Upper lobe of left lung (tissue), 6 donors: ENCODE data around the gene IPO11. TPM values are rescaled to one million over a fixed set of nuclear protein-coding genes. Genes with fewer than 3 reads are reported as not detected.

Source experiments
- ATAC-seq, 2 donors: fragments of 200-7000 bp; cut with Tn5 transposase; one replicate each; pipeline ENCODE4 v1.9.1; 2022; ENCODE audit warnings: mild to moderate bottlenecking in 2 of 2, moderate library complexity in 2 of 2; ENCODE audit not compliant: low FRiP score in 2 of 2
- DNase-seq, 2 donors: peaks; one replicate each; pipeline ENCODE4 v3.0.0-alpha.2; 2019 to 2020
- H3K27ac ChIP-seq, 4 donors: fragments of 200-600 bp; sonication (generic); one replicate each; pipeline ENCODE4 v1.5.1; 2016 to 2019
- H3K27me3 ChIP-seq, 4 donors: fragments of 200-600 bp; sonication (generic); one replicate each; pipeline ENCODE4 v1.5.1; 2017 to 2019
- H3K36me3 ChIP-seq, 4 donors: fragments of 200-600 bp; sonication (generic); one replicate each; pipeline ENCODE4 v1.5.1; 2016 to 2019
- H3K4me1 ChIP-seq, 4 donors: fragments of 200-600 bp; sonication (generic); one replicate each; pipeline ENCODE4 v1.5.1; 2018 to 2019
- H3K4me3 ChIP-seq, 4 donors: fragments of 200-600 bp; sonication (generic); one replicate each; pipeline ENCODE4 v1.5.1; 2017 to 2019; ENCODE audit warnings: mild to moderate bottlenecking in 2 of 4, moderate library complexity in 1 of 4
- H3K9me3 ChIP-seq, 4 donors: fragments of 200-600 bp; sonication (generic); one replicate each; pipeline ENCODE4 v1.5.1; 2018 to 2019
- CTCF ChIP-seq, 6 experiments: fragments of 450-650 bp in 4 of 6; fragments of 200-600 bp in 2 of 6; sonication (generic) in 2 of 6; IDR thresholded peaks; one replicate each; pipeline ENCODE4 v1.5.1; 2016 to 2019; ENCODE audit warnings: antibody characterized with exemption in 6 of 6
- EP300 ChIP-seq, 4 donors: sonication (generic); formaldehyde crosslinking; IDR thresholded peaks; one replicate each; pipeline ENCODE4 v1.5.1; 2017; ENCODE audit warnings: antibody characterized with exemption in 4 of 4, control low read depth in 2 of 4
- POLR2A ChIP-seq, 4 donors: fragments of 450-650 bp; IDR thresholded peaks; one replicate each; pipeline ENCODE4 v1.5.1; 2016 to 2017; ENCODE audit warnings: antibody characterized with exemption in 4 of 4, mild to moderate bottlenecking in 2 of 4
- POLR2AphosphoS5 ChIP-seq, 2 donors: sonication (generic); formaldehyde crosslinking; IDR thresholded peaks; one replicate each; pipeline ENCODE4 v1.5.1; 2017; ENCODE audit warnings: antibody characterized with exemption in 2 of 2
- WGBS, 2 donors: methylation state at CpG; one replicate each; pipeline ENCODE4 v1.1.5; 2017 to 2018; 5-methylcytosine and 5-hydroxymethylcytosine counted together
- total RNA-seq, 6 donors: library from RNA; depleted of rRNA in 4 of 6; stranded (reverse); fragments of >200 nt in 4 of 6; gene quantifications; one replicate each; pipeline versions ENCODE4 v1.1.0 to v1.2.1, GENCODE V29; 2016 to 2021
- donor health status: DM: no; HTN: no; CAD: no; lungs with moderate emphysema.
- donor health status: DM: no; HTN: yes; CAD: no; lungs with severe emphysema.

Gene IPO11
- total RNA-seq, 6 donors from 2014 or later, result 12.2 to 40.4 (median 18.8) TPM

DNA sequence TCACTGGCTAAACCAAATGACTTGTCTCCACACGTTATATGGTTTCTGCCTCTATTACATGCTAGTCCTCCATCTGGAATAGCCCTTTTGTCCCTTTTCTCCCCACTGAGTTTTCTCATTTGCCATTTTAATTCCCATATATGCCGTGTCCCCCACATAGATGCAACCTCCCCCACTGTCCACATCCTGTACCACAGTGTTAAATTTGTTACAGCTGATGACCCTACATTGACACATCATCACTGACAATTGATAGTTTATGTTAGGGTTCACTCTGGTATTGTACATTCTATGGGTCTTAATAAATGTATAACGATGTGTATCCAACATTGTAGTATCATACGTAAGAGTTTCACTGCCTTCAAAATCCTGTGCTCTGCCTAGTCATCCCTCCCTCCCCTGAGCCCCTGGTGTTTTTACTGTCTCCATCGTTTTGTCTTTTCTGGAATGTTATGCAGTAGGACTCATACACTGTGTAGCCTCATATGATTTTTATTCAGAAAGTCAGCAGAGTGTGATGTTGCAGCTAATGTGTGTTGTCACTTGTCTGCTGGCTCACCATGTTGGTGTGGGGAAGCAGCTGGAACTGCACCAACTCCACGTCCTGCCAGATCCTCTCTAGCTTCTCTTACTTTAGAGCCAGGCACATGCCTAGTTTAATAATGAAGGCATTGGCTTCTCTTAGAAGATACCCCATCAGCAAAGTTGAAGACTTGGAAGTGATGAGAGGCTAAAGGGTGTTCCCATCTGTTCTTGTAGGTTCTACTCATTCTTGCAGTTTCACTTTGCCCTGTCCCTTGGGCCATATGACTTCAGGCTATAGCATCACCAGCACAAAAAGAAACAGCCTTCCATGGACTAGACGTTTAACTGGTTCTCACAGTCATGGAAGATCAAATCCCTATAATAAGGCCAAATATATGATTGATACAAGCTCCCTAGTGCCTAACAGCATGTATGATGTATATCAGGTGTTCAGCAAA, 196.3 kb downstream of the IPO11 start:
- no peak overlapping the region for H3K27ac ChIP-seq
- WGBS, 2 donors, result 93 to 97% methylated on average over 7 of the region's 7 CpGs
- DNase-seq (no peak), ATAC-seq (no peak)
- H3K36me3 ChIP-seq, result peaks cover 0 to 4% (median 0%) of the 10 kb centered on the region in 4 donors
- no peaks in the 10 kb centered on the region for H3K9me3 ChIP-seq
- no peaks in the 10 kb centered on the region for H3K4me1 ChIP-seq
- no peak for TF ChIP-seq POLR2A (IDR thresholded peaks at IDR 0.05)
- TF ChIP-seq POLR2AphosphoS5 (IDR thresholded peaks at IDR 0.05), result no peak
- TF ChIP-seq CTCF (IDR thresholded peaks at IDR 0.05), result no peak
- TF ChIP-seq EP300 (IDR thresholded peaks at IDR 0.05), result no peak
- no peak overlapping the region for H3K4me3 ChIP-seq
- no peaks in the 10 kb centered on the region for H3K27me3 ChIP-seq

DNA sequence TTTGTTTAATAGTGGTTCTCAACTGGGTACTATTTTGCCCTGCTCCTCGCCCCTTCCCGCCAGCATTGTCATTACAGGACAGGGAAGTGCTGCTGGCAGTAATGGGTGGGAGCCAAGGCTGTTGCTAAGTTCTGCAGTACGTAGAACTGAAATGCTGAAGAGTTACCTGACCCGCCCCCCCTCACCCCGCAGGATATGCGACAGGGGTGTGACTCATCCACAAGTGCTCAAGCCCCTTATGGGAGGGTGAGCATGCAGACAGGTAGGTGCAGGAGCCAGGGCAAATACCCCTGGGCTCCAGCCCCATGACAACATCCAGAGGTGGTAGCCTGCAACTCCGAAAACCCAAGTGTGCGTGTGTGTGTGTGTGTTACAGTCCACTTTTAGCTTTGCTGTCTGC, 201.8 kb downstream of the IPO11 start:
- Histone ChIP-seq H3K27ac (no peak overlapping the region), H3K4me1 (no peaks in the 10 kb centered on the region), H3K36me3 (peaks cover 0 to 4% (median 0%) of the 10 kb centered on the region in 4 donors), H3K4me3 (no peak overlapping the region), H3K9me3 (no peaks in the 10 kb centered on the region), H3K27me3 (no peaks in the 10 kb centered on the region)
- no peak for TF ChIP-seq CTCF (IDR thresholded peaks at IDR 0.05)
- WGBS, 2 donors, result 91 to 100% methylated on average over 6 to 8 of the region's 8 CpGs
- ATAC-seq (peak in 1 of 2 donors; percentile 57), DNase-seq (no peak)

DNA sequence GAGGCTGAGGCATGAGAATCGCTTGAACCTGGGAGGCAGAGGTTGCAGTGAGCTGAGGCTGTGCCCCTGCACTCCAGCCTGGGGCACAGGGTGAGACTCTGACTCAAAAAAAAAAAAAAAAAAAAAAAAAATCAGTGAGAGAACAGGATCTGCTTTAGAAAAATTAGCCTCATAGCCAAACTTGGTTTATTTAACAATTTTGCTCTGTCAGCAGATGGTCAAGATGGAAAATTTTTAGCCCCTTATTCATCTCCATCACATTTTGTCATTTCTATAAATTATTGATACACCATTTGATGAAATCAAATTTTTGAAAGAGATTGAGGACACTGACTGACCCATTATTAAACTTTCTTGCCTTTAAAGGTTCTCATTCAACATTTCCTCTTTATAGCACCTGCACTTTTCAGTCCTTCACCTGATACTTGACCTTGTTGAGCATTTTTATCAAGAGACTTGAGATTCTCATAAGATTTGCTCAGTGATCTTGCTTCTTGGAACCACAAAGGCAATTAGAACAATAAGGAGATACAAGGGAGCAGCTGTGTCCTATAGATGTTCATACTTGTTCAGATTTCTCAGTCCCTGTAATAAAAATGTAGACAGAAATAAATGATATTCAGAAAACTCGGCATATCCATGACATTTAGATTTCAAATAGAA, 204.2 kb downstream of the IPO11 start:
- no peak for DNase-seq
- Histone ChIP-seq H3K9me3 (no peaks in the 10 kb centered on the region), H3K27me3 (no peaks in the 10 kb centered on the region), H3K36me3 (no peaks in the 10 kb centered on the region), H3K4me1 (no peaks in the 10 kb centered on the region), H3K4me3 (no peak overlapping the region), H3K27ac (no peak overlapping the region)
- TF ChIP-seq POLR2AphosphoS5 (IDR thresholded peaks at IDR 0.05) (no peak), CTCF (IDR thresholded peaks at IDR 0.05) (no peak), EP300 (IDR thresholded peaks at IDR 0.05) (no peak), POLR2A (IDR thresholded peaks at IDR 0.05) (no peak)
- WGBS, 2 donors, result 92 to 94% methylated on average over 2 of the region's 2 CpGs
- no peak for ATAC-seq

- DNase-seq, result no peak
- no peak for ATAC-seq
- TF ChIP-seq POLR2AphosphoS5 (IDR thresholded peaks at IDR 0.05) (no peak), EP300 (IDR thresholded peaks at IDR 0.05) (no peak), CTCF (IDR thresholded peaks at IDR 0.05) (no peak), POLR2A (IDR thresholded peaks at IDR 0.05) (no peak)
- Histone ChIP-seq H3K9me3 (no peaks in the 10 kb centered on the region), H3K27ac (no peak overlapping the region), H3K4me1 (no peaks in the 10 kb centered on the region), H3K27me3 (no peaks in the 10 kb centered on the region), H3K36me3 (no peaks in the 10 kb centered on the region), H3K4me3 (no peak overlapping the region)
Observed at GRCh38 chr5:62617943-62618342, 205.4 kb downstream of the IPO11 start.
